ENCODE measurements around the gene PRR5. TPM values are rescaled to one million over a fixed set of nuclear protein-coding genes. Genes with fewer than 3 reads are reported as not detected.

The PRR5 gene
- total RNA-seq, 1 experiment from 2014 or later = 26.9 TPM

DNA sequence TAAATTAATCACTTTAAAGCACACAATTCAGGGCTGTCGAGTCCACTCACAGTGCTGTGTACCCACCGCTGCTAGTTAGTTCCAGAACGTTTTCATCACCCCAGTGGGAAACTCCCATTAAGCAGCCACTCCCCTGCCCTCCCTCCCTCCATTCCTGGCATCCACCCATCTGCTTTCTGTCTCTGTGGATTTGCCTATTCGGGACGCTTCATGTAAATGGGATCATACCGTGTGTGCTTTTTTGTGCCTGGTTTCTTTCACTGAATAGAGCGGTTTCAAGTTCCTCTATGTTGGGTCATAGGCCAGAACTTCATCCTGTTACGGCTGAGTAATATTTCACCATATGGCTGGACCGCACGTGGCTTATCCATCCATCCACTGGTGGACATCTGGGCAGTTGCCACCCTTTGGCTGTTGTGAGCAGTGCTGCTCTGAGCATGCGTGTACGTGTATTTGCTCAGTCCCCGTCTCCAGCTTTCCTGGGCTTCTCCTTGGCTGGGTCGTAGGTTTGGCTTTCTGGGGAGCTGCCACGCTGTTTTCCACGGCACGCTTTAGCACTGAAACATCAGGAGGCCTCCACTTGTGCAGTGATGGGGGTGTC is 80.5 kb downstream of the PRR5 start:
- intact Hi-C loops (cut with micrococcal nuclease) = no loop called here
- Histone ChIP-seq H4K20me1 (ENCODE audit: insufficient read depth) (no peaks in the 10 kb centered on the region), H3K9me2 (ENCODE audit: insufficient read depth) (no peaks in the 10 kb centered on the region), H3K4me2 (ENCODE audit: low read length) (no peak overlapping the region), H3K79me2 (ENCODE audit: insufficient read depth, low read length) (peaks cover 80% of the 10 kb centered on the region), H3K36me3 (ENCODE audit: control insufficient read depth in 1 of 2, insufficient read depth in 2 of 2, low read length in 2 of 2) (peaks cover 4 to 8% of the 10 kb centered on the region in 2 experiments; a peak in 2 of 4 replicates), H3K9ac (ENCODE audit: low read length) (no peak overlapping the region), H3K27ac (ENCODE audit: low read depth, low read length) (no peak overlapping the region), H3K9me3 (ENCODE audit: control insufficient read depth in 1 of 2, insufficient read depth in 1 of 2, low read depth in 1 of 2, low read length in 2 of 2) (no peaks in the 10 kb centered on the region), H3K4me1 (ENCODE audit: control insufficient read depth in 1 of 2, insufficient read depth in 2 of 2, low read length in 2 of 2) (peaks cover 3 to 9% of the 10 kb centered on the region in 2 experiments; a peak in 1 of 4 replicates), H3K4me3 (replicated peaks in 1 of 2; ENCODE audit: low read depth in 1 of 2, low read length in 2 of 2) (no peak overlapping the region), H2AFZ (ENCODE audit: low read depth, low read length, poor library complexity, severe bottlenecking) (no peak overlapping the region), H3K27me3 (ENCODE audit: insufficient read depth, low read length) (no peaks in the 10 kb centered on the region)
- no peak for ATAC-seq
- TF ChIP-seq CEBPB (IDR thresholded peaks at IDR 0.05; ENCODE audit: low read depth) (no peak), EZH2 (IDR thresholded peaks at IDR 0.05) (no peak), TCF7L2 (IDR thresholded peaks at IDR 0.05; ENCODE audit: borderline replicate concordance, extremely low read depth, insufficient read depth, insufficient read length) (no peak), ZNF274 (IDR thresholded peaks at IDR 0.05; ENCODE audit: low read depth, low read length) (no peak), EZH2phosphoT487 (IDR thresholded peaks at IDR 0.05; ENCODE audit: borderline replicate concordance) (no peak), SRF (IDR thresholded peaks at IDR 0.05; ENCODE audit: low read depth) (no peak), RAD21 (IDR thresholded peaks at IDR 0.05; ENCODE audit: low read depth) (no peak), ZFX (IDR thresholded peaks at IDR 0.05) (no peak), SP1 (IDR thresholded peaks at IDR 0.05; ENCODE audit: low read depth) (no peak), POLR2AphosphoS5 (IDR thresholded peaks at IDR 0.05; ENCODE audit: low read depth, low read length) (no peak)
- TF ChIP-seq, protein P1, sequence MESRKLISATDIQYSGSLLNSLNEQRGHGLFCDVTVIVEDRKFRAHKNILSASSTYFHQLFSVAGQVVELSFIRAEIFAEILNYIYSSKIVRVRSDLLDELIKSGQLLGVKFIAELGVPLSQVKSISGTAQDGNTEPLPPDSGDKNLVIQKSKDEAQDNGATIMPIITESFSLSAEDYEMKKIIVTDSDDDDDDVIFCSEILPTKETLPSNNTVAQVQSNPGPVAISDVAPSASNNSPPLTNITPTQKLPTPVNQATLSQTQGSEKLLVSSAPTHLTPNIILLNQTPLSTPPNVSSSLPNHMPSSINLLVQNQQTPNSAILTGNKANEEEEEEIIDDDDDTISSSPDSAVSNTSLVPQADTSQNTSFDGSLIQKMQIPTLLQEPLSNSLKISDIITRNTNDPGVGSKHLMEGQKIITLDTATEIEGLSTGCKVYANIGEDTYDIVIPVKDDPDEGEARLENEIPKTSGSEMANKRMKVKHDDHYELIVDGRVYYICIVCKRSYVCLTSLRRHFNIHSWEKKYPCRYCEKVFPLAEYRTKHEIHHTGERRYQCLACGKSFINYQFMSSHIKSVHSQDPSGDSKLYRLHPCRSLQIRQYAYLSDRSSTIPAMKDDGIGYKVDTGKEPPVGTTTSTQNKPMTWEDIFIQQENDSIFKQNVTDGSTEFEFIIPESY (IDR thresholded peaks at IDR 0.05; ENCODE audit: extremely low read depth, insufficient replicate concordance, low read length) = no peak
- TF ChIP-seq, protein P2, sequence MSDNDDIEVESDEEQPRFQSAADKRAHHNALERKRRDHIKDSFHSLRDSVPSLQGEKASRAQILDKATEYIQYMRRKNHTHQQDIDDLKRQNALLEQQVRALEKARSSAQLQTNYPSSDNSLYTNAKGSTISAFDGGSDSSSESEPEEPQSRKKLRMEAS (IDR thresholded peaks at IDR 0.05) = no peak
- TF ChIP-seq, protein P3, sequence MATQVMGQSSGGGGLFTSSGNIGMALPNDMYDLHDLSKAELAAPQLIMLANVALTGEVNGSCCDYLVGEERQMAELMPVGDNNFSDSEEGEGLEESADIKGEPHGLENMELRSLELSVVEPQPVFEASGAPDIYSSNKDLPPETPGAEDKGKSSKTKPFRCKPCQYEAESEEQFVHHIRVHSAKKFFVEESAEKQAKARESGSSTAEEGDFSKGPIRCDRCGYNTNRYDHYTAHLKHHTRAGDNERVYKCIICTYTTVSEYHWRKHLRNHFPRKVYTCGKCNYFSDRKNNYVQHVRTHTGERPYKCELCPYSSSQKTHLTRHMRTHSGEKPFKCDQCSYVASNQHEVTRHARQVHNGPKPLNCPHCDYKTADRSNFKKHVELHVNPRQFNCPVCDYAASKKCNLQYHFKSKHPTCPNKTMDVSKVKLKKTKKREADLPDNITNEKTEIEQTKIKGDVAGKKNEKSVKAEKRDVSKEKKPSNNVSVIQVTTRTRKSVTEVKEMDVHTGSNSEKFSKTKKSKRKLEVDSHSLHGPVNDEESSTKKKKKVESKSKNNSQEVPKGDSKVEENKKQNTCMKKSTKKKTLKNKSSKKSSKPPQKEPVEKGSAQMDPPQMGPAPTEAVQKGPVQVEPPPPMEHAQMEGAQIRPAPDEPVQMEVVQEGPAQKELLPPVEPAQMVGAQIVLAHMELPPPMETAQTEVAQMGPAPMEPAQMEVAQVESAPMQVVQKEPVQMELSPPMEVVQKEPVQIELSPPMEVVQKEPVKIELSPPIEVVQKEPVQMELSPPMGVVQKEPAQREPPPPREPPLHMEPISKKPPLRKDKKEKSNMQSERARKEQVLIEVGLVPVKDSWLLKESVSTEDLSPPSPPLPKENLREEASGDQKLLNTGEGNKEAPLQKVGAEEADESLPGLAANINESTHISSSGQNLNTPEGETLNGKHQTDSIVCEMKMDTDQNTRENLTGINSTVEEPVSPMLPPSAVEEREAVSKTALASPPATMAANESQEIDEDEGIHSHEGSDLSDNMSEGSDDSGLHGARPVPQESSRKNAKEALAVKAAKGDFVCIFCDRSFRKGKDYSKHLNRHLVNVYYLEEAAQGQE (IDR thresholded peaks at IDR 0.05; ENCODE audit: low read depth) = no peak
- TF ChIP-seq, protein P4, sequence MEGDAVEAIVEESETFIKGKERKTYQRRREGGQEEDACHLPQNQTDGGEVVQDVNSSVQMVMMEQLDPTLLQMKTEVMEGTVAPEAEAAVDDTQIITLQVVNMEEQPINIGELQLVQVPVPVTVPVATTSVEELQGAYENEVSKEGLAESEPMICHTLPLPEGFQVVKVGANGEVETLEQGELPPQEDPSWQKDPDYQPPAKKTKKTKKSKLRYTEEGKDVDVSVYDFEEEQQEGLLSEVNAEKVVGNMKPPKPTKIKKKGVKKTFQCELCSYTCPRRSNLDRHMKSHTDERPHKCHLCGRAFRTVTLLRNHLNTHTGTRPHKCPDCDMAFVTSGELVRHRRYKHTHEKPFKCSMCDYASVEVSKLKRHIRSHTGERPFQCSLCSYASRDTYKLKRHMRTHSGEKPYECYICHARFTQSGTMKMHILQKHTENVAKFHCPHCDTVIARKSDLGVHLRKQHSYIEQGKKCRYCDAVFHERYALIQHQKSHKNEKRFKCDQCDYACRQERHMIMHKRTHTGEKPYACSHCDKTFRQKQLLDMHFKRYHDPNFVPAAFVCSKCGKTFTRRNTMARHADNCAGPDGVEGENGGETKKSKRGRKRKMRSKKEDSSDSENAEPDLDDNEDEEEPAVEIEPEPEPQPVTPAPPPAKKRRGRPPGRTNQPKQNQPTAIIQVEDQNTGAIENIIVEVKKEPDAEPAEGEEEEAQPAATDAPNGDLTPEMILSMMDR (IDR thresholded peaks at IDR 0.05 in 2 of 3, conservative IDR thresholded peaks at IDR 0.05 in 1 of 3; ENCODE audit: borderline replicate concordance in 1 of 3, insufficient read depth in 1 of 3, low read depth in 2 of 3, low read length in 2 of 3) = no peak
- no TSS peak for BruUV-seq (replicated peaks)
- DNase-seq (ENCODE audit: low read depth, low spot score) = no peak
- ChIA-PET RAD21 (ENCODE audit: low non-redundant PET in 1 of 2, low total read pairs in 2 of 2, uncharacterized antibody in 2 of 2, unreplicated experiment in 2 of 2) (no interaction called here), CTCF (no interaction called here), POLR2A (no interaction called here)
